ENCODE results near the gene WWOX.

DNA sequence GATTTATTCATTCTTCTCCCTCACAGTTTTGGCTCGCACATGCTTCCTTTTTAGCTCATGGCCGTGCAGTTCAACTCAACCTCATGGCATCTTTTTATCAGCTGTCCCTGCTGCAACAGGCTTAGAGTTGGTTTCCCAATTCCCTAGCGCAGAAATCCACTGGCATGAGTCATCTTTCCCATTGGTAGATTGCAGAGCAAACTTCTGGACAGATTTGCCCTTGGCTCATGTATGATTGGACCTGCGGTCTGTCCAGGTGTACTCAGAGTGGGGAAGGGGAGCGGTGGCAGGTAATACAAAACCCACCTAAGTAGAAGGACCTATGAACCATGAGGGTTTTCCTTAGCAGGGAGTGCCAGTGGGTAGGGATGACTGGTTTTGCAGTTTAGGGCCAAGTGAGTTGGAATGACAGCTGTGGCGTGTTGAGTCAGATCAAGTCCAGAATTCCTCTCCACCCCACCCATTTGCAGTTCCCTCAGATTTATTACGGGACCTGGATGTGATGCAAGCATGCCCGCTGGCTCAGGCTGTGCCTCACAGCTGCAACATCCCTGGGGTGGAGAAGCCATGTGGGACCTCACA, 584.7 kb downstream of the WWOX start:
- TF ChIP-seq EZH2 (IDR thresholded peaks at IDR 0.05; ENCODE audit: borderline replicate concordance, low read depth, low read length, severe bottlenecking) (no peak), CTCF (IDR thresholded peaks at IDR 0.05; ENCODE audit: extremely low read depth in 1 of 2, insufficient read depth in 1 of 2, low read depth in 1 of 2, low read length in 2 of 2) (no peak), POLR2A (IDR thresholded peaks at IDR 0.05; ENCODE audit: low read depth, low read length) (no peak), POLR2AphosphoS5 (IDR thresholded peaks at IDR 0.05; ENCODE audit: insufficient read depth, low read depth, low read length) (no peak), JUN (IDR thresholded peaks at IDR 0.05; ENCODE audit: borderline replicate concordance, insufficient read depth, insufficient read length, low read depth) (no peak), GATA2 (IDR thresholded peaks at IDR 0.05; ENCODE audit: insufficient read depth, insufficient read length, low read depth, low read length) (no peak), MYC (IDR thresholded peaks at IDR 0.05; ENCODE audit: low read depth, low read length) (no peak), FOS (IDR thresholded peaks at IDR 0.05; ENCODE audit: borderline replicate concordance, insufficient read depth, low read length) (no peak)
- TF ChIP-seq, protein P1, sequence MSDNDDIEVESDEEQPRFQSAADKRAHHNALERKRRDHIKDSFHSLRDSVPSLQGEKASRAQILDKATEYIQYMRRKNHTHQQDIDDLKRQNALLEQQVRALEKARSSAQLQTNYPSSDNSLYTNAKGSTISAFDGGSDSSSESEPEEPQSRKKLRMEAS (IDR thresholded peaks at IDR 0.05; ENCODE audit: insufficient read depth, insufficient read length) = no peak
